Neural cell (in vitro differentiated cells): ENCODE data around the gene SLIT3. TPM values are rescaled to one million over a fixed set of nuclear protein-coding genes. Genes with fewer than 3 reads are reported as not detected.

Source experiments
- H2AFZ ChIP-seq: fragments of 200-600, 300-800 bp; sonication (generic), shearing (Covaris generic); 2 replicates; pipeline ENCODE4 v1.6.0; 2014; ENCODE audit warnings: low read depth, mild to moderate bottlenecking, antibody characterized with exemption, low read length, moderate library complexity
- H3F3A ChIP-seq: fragments of 200-600 bp; shearing (Covaris generic); 2 replicates; pipeline ENCODE4 v1.6.1; 2016; ENCODE audit warnings: mild to moderate bottlenecking, moderate library complexity, mixed read lengths, antibody characterized with exemption, low read length; ENCODE audit not compliant: insufficient read depth, poor library complexity, severe bottlenecking
- H3K27ac ChIP-seq: fragments of 200-600, 300-800 bp; sonication (generic), shearing (Covaris generic); 2 replicates; pipeline ENCODE4 v1.5.1; 2014; ENCODE audit warnings: mild to moderate bottlenecking, low read length, moderate library complexity
- H3K27me3 ChIP-seq: fragments of 300-800, 200-600 bp; sonication (generic), shearing (Covaris generic); 2 replicates; pipeline ENCODE4 v1.6.0; 2014; ENCODE audit warnings: mild to moderate bottlenecking, low read depth, low read length, moderate library complexity; ENCODE audit not compliant: insufficient read depth
- H3K36me3 ChIP-seq: fragments of 300-800, 200-600 bp; sonication (generic), shearing (Covaris generic); 2 replicates; pipeline ENCODE4 v1.5.1; 2014; ENCODE audit warnings: mild to moderate bottlenecking, antibody characterized with exemption, low read length, moderate library complexity; ENCODE audit not compliant: insufficient read depth
- H3K4me2 ChIP-seq: fragments of 300-800, 200-600 bp; sonication (generic), shearing (Covaris generic); 2 replicates; pipeline ENCODE4 v1.6.0; 2014; ENCODE audit warnings: mild to moderate bottlenecking, low read length
- H3K4me3 ChIP-seq: fragments of 300-800, 200-600 bp; sonication (generic), shearing (Covaris generic); 2 replicates; pipeline ENCODE4 v1.5.1; 2014; ENCODE audit warnings: mild to moderate bottlenecking, low read length, moderate library complexity
- H3K79me2 ChIP-seq: fragments of 200-600 bp; shearing (Covaris generic); replicated peaks from 2 replicates; pipeline ENCODE4 v1.6.0; 2014; ENCODE audit warnings: mild to moderate bottlenecking, low read length, moderate library complexity; ENCODE audit not compliant: insufficient read depth
- H3K9ac ChIP-seq: fragments of 300-800, 200-600 bp; sonication (generic), shearing (Covaris generic); 2 replicates; pipeline ENCODE4 v1.6.1; 2016; ENCODE audit warnings: mild to moderate bottlenecking, low read length, mixed read lengths
- H3K9me2 ChIP-seq: fragments of 200-600 bp; shearing (Covaris generic); 2 replicates; pipeline ENCODE4 v1.6.1; 2016; ENCODE audit warnings: mild to moderate bottlenecking, low read length, mixed read lengths; ENCODE audit not compliant: insufficient read depth
- H3K9me3 ChIP-seq: fragments of 200-600, 300-800 bp; sonication (generic), shearing (Covaris generic); 2 replicates; pipeline ENCODE4 v1.6.1; 2016; ENCODE audit warnings: mild to moderate bottlenecking, mixed run types, low read length, moderate library complexity, mixed read lengths
- H4K20me1 ChIP-seq: fragments of 200-600 bp; shearing (Covaris generic); 2 replicates; pipeline ENCODE4 v1.6.1; 2016; ENCODE audit warnings: mild to moderate bottlenecking, mixed run types; ENCODE audit not compliant: insufficient read depth
- CTCF ChIP-seq: fragments of 450-650 bp; IDR thresholded peaks from 2 replicates; pipeline ENCODE4 v1.5.1; 2014; ENCODE audit warnings: antibody characterized with exemption, mild to moderate bottlenecking, moderate library complexity; ENCODE audit not compliant: poor library complexity, severe bottlenecking
- EP300 ChIP-seq: fragments of 450-650 bp; conservative IDR thresholded peaks from 2 replicates; pipeline ENCODE4 v1.6.1; 2014; ENCODE audit warnings: antibody characterized with exemption, mild to moderate bottlenecking, moderate library complexity; ENCODE audit not compliant: poor library complexity, severe bottlenecking
- EZH2 ChIP-seq: fragments of 200-600, 300-800 bp; shearing (Covaris generic), sonication (generic); IDR thresholded peaks from 2 replicates; pipeline ENCODE4 v1.6.1; 2014; ENCODE audit warnings: antibody characterized with exemption, low read length, borderline replicate concordance, mild to moderate bottlenecking; ENCODE audit not compliant: insufficient read depth, poor library complexity, severe bottlenecking
- MXI1 ChIP-seq: fragments of 450-650 bp; conservative IDR thresholded peaks from 2 replicates; pipeline ENCODE4 v1.6.1; 2014; ENCODE audit warnings: antibody characterized with exemption, mild to moderate bottlenecking; ENCODE audit not compliant: poor library complexity, severe bottlenecking
- POLR2AphosphoS5 ChIP-seq: IDR thresholded peaks from 2 replicates; pipeline ENCODE4 v1.6.1; 2012
- RAD21 ChIP-seq: fragments of 450-650 bp; conservative IDR thresholded peaks from 2 replicates; pipeline ENCODE4 v1.6.1; 2014; ENCODE audit warnings: antibody characterized with exemption, mild to moderate bottlenecking, moderate library complexity
- REST ChIP-seq: IDR thresholded peaks from 2 replicates; pipeline ENCODE4 v1.6.1; 2012; ENCODE audit warnings: borderline replicate concordance
- SMC3 ChIP-seq: fragments of 450-650 bp; conservative IDR thresholded peaks from 2 replicates; pipeline ENCODE4 v1.6.1; 2014; ENCODE audit warnings: antibody characterized with exemption, mild to moderate bottlenecking, moderate library complexity; ENCODE audit not compliant: poor library complexity
- TAF1 ChIP-seq: IDR thresholded peaks from 2 replicates; pipeline ENCODE4 v1.6.1; 2012; ENCODE audit warnings: low read depth
- polyA plus RNA-seq: library from polyadenylated mRNA; depleted of rRNA; stranded (reverse); fragments of >200 nt; gene quantifications from 2 replicates; pipeline ENCODE4 v1.2.3, GENCODE V29; 2014

SLIT3 gene
- polyA plus RNA-seq, 1 donor from 2014 or later = 1.2 TPM

DNA sequence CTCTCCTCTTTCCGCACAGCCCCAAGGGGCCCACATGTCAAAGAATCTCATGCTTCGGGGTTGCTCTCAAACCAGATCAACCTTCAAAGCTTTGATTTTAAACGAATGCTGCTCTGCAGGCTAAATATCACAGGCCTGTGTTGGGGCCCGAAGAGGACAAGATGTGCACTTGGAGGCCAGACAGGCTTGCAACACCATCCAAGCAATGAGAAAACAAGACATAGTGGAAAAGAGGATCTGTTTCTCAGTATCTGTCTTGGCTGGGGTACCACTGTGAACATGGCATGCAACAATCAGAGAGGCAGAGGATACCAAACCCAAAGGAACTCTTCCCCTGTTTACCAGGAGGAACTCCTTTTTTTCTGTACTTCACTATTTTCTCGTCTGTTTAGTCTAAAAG is 321.8 kb downstream of the SLIT3 start:
- Histone ChIP-seq H2AFZ (no peak overlapping the region), H3F3A (no peaks in the 10 kb centered on the region), H3K79me2 (no peaks in the 10 kb centered on the region), H3K9ac (no peak overlapping the region), H3K36me3 (no peaks in the 10 kb centered on the region), H3K27ac (no peak overlapping the region), H3K9me2 (no peaks in the 10 kb centered on the region), H3K4me2 (no peak overlapping the region), H3K27me3 (no peaks in the 10 kb centered on the region), H3K9me3 (no peaks in the 10 kb centered on the region), H3K4me3 (no peak overlapping the region), H4K20me1 (no peaks in the 10 kb centered on the region)
- TF ChIP-seq EZH2 (no peak), SMC3 (no peak), REST (no peak), RAD21 (no peak), EP300 (no peak), MXI1 (no peak), CTCF (no peak)

DNA sequence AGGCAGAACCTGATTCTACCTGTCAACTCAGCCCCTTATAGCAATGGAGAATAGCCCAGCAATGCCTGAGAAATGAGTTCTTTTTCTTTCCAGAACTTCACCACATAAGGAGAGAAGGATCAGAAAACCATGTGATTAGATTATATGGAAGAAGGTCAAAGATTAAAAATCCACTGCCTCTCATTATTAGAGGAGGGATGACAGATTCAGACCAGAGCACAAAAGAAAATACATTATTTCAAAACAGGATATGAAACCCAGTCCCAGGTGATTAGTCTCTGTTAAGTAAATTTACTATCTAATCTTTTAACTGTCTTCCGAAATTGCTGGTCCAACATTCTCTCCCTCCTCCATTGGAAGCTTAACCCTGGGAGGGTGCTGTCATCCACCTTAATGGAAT is 322.4 kb downstream of the SLIT3 start:
- Histone ChIP-seq H3K27me3 (no peaks in the 10 kb centered on the region), H2AFZ (no peak overlapping the region), H3K9me2 (no peaks in the 10 kb centered on the region), H4K20me1 (no peaks in the 10 kb centered on the region), H3K79me2 (no peaks in the 10 kb centered on the region), H3K4me3 (no peak overlapping the region), H3K4me2 (no peak overlapping the region), H3K9ac (no peak overlapping the region), H3K36me3 (no peaks in the 10 kb centered on the region), H3K9me3 (no peaks in the 10 kb centered on the region), H3K27ac (no peak overlapping the region), H3F3A (no peaks in the 10 kb centered on the region)
- TF ChIP-seq POLR2AphosphoS5 (no peak), EZH2 (no peak), EP300 (no peak), CTCF (no peak), SMC3 (no peak), MXI1 (no peak), TAF1 (no peak)
